K562 (cell line): ENCODE data around the gene ASXL2. TPM values are rescaled to one million over a fixed set of nuclear protein-coding genes. Genes with fewer than 3 reads are reported as not detected.

Experiments used
- ASH1L ChIP-seq: fragments of 450-650 bp; IDR thresholded peaks from 2 replicates; pipeline ENCODE4 v1.6.1; 2018; ENCODE audit warnings: borderline replicate concordance, mild to moderate bottlenecking, low read depth; ENCODE audit not compliant: partially characterized antibody
- LEF1 ChIP-seq: fragments of 450-650 bp; IDR thresholded peaks from 2 replicates; pipeline ENCODE4 v1.6.1; 2016; ENCODE audit warnings: mild to moderate bottlenecking
- TCF7L2 ChIP-seq: fragments of 150-350 bp; IDR thresholded peaks from 2 replicates; pipeline ENCODE4 v1.6.1; 2016; ENCODE audit warnings: low read depth, mild to moderate bottlenecking, low read length, moderate library complexity
- ZC3H4 ChIP-seq: sonication (generic); formaldehyde crosslinking; IDR thresholded peaks from 2 replicates; pipeline ENCODE4 v1.9.0; 2021; ENCODE audit warnings: missing genetic modification reagents, borderline replicate concordance
- ZNF431 ChIP-seq: sonication (generic); formaldehyde crosslinking; IDR thresholded peaks from 2 replicates; pipeline ENCODE4 v1.8.0; 2022; ENCODE audit warnings: mild to moderate bottlenecking, missing genetic modification reagents
- polyA plus RNA-seq, 8 experiments: library from polyadenylated mRNA; depleted of rRNA in 4 of 8; stranded (reverse) in 5 of 8; unstranded in 3 of 8; fragments of >200 nt; fragmentation: Nextera tagmentation in 2 of 8; fragmentation: Illumina TruSeq in 1 of 8; extraction: Ambion mirVana in 2 of 8; extraction: Trizol in 1 of 8; gene quantifications; 2 replicates each; pipeline versions ENCODE4 v1.2.1 to v1.2.3, GENCODE V29; 2011 to 2014; ENCODE audit warnings: inconsistent platforms in 1 of 8, missing spikeins in 1 of 8
- total RNA-seq, 7 experiments: library from RNA; depleted of rRNA in 6 of 7; stranded (reverse); fragments of >200 nt in 6 of 7; fragmentation: Illumina TruSeq in 2 of 7; extraction: Trizol in 2 of 7; gene quantifications; 2 replicates each; pipeline versions ENCODE4 v1.2.1 to v1.2.3, GENCODE V29; 2011 to 2021; ENCODE audit warnings: low replicate concordance in 1 of 7
- TF ChIP-seq, protein P1 (sequence below), 2 experiments: fragments of 450-650 bp; formaldehyde crosslinking in 1 of 2; IDR thresholded peaks; 2 replicates each; pipeline versions ENCODE4 v1.4.0 to v1.6.1; 2014 to 2020; ENCODE audit warnings: mild to moderate bottlenecking in 2 of 2, borderline replicate concordance in 1 of 2, low read depth in 1 of 2
- TF ChIP-seq, protein P2 (sequence below), 2 experiments: IDR thresholded peaks; 2 replicates each; pipeline ENCODE4 v1.6.1; 2012; ENCODE audit warnings: improper control_type of control experiment in 2 of 2, low read depth in 2 of 2, low read length in 2 of 2, borderline replicate concordance in 1 of 2
- TF ChIP-seq, protein P3 (sequence below): fragments of 450-650 bp; IDR thresholded peaks from 2 replicates; pipeline ENCODE4 v1.6.1; 2018; ENCODE audit not compliant: partially characterized antibody

The ASXL2 gene
- total and polyA plus RNA-seq, 9 of the 15 experiments (the other 6 are each of a cell fraction or from before 2014, with no cell fraction given) = 2.2 to 25.9 (median 9.0) TPM

DNA sequence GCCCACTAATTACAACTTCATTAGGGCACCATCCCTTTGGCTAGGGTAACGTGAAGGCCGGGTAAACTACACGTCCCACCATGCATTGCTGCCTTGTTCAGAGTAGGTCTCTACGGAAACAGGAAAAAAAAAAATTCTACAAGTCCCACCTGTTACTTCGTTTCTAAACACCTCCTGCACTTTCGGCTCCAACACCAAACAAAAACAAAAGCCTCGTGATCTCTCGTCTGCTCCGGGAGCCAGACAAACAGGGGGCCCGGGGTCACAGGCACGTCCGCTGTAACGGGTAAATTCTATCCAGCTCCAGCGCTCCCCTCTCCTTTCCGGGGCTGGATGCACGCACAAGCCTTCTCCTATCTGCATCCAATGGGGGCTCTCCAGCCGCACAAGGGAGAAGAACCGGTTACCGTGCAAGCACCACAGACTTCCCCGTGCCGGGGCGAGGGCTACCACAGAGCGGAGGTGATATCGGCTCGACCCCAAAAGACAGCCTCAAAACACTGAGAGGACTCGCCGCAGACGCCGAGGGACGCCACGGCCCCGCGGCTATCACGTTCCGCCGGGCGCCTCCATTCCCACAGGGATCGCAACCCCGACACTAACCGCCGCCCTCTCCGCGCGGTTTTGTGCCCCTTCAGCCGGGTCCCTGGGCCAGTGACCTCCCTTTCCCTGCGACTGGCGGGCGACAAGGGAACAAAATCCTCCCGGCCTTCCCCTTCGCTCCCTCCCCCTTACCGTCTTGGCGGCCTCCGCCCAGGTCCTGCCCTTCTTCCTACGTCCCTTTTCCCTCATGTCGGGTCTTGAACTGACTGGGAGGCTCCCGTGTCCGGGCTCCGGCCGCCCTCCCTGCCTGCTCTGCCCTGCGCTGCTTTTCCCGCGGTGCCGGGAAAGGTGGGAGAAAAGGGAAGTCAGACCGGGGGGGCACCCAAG, 591 bp downstream of the ASXL2 start (continued):
- TF ChIP-seq, protein P1, sequence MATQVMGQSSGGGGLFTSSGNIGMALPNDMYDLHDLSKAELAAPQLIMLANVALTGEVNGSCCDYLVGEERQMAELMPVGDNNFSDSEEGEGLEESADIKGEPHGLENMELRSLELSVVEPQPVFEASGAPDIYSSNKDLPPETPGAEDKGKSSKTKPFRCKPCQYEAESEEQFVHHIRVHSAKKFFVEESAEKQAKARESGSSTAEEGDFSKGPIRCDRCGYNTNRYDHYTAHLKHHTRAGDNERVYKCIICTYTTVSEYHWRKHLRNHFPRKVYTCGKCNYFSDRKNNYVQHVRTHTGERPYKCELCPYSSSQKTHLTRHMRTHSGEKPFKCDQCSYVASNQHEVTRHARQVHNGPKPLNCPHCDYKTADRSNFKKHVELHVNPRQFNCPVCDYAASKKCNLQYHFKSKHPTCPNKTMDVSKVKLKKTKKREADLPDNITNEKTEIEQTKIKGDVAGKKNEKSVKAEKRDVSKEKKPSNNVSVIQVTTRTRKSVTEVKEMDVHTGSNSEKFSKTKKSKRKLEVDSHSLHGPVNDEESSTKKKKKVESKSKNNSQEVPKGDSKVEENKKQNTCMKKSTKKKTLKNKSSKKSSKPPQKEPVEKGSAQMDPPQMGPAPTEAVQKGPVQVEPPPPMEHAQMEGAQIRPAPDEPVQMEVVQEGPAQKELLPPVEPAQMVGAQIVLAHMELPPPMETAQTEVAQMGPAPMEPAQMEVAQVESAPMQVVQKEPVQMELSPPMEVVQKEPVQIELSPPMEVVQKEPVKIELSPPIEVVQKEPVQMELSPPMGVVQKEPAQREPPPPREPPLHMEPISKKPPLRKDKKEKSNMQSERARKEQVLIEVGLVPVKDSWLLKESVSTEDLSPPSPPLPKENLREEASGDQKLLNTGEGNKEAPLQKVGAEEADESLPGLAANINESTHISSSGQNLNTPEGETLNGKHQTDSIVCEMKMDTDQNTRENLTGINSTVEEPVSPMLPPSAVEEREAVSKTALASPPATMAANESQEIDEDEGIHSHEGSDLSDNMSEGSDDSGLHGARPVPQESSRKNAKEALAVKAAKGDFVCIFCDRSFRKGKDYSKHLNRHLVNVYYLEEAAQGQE (IDR thresholded peaks at IDR 0.05; ENCODE audit: borderline replicate concordance) = no peak
- TF ChIP-seq, protein P1 (CRISPR knock-in tag; IDR thresholded peaks at IDR 0.05; ENCODE audit: low read depth) = 0 out of 2 replicates have a peak, but pooled peaks have one; percentile 33
- TF ChIP-seq, protein P2, sequence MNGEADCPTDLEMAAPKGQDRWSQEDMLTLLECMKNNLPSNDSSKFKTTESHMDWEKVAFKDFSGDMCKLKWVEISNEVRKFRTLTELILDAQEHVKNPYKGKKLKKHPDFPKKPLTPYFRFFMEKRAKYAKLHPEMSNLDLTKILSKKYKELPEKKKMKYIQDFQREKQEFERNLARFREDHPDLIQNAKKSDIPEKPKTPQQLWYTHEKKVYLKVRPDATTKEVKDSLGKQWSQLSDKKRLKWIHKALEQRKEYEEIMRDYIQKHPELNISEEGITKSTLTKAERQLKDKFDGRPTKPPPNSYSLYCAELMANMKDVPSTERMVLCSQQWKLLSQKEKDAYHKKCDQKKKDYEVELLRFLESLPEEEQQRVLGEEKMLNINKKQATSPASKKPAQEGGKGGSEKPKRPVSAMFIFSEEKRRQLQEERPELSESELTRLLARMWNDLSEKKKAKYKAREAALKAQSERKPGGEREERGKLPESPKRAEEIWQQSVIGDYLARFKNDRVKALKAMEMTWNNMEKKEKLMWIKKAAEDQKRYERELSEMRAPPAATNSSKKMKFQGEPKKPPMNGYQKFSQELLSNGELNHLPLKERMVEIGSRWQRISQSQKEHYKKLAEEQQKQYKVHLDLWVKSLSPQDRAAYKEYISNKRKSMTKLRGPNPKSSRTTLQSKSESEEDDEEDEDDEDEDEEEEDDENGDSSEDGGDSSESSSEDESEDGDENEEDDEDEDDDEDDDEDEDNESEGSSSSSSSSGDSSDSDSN (IDR thresholded peaks at IDR 0.05; ENCODE audit: borderline replicate concordance in 1 of 2, low read depth in 2 of 2, low read length in 2 of 2) = 0 out of 4 replicates have a peak, but pooled peaks have one; percentile 17 to 24
- TF ChIP-seq LEF1 (0 out of 2 replicates have a peak, but pooled peaks have one; percentile 18), TCF7L2 (no peak), ZNF431 (no peak), ASH1L (peak; percentile 60), ZC3H4 (CRISPR knock-in tag) (peak; percentile 98)
- TF ChIP-seq, protein P3, sequence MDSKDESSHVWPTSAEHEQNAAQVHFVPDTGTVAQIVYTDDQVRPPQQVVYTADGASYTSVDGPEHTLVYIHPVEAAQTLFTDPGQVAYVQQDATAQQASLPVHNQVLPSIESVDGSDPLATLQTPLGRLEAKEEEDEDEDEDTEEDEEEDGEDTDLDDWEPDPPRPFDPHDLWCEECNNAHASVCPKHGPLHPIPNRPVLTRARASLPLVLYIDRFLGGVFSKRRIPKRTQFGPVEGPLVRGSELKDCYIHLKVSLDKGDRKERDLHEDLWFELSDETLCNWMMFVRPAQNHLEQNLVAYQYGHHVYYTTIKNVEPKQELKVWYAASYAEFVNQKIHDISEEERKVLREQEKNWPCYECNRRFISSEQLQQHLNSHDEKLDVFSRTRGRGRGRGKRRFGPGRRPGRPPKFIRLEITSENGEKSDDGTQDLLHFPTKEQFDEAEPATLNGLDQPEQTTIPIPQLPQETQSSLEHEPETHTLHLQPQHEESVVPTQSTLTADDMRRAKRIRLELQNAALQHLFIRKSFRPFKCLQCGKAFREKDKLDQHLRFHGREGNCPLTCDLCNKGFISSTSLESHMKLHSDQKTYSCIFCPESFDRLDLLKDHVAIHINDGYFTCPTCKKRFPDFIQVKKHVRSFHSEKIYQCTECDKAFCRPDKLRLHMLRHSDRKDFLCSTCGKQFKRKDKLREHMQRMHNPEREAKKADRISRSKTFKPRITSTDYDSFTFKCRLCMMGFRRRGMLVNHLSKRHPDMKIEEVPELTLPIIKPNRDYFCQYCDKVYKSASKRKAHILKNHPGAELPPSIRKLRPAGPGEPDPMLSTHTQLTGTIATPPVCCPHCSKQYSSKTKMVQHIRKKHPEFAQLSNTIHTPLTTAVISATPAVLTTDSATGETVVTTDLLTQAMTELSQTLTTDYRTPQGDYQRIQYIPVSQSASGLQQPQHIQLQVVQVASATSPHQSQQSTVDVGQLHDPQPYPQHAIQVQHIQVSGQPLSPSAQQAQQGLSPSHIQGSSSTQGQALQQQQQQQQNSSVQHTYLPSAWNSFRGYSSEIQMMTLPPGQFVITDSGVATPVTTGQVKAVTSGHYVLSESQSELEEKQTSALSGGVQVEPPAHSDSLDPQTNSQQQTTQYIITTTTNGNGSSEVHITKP = peak; percentile 82
